GM19372 (cell line): Measurements from ENCODE around the gene NCOA7.
A peak's percentile ranks its signal among the peaks of the same experiment; 100 is the strongest.

ENCODE experiments used
- ATAC-seq: cut with Tn5 transposase; IDR thresholded peaks from one replicate; pipeline ENCODE4 v1.9.1; 2021; ENCODE audit warnings: mild to moderate bottlenecking, low read depth, moderate library complexity; ENCODE audit not compliant: unreplicated experiment

NCOA7 gene

GRCh38 chr6:125859727-125860126 is 69.0 kb downstream of the NCOA7 start:
- ATAC-seq, result no peak

GRCh38 chr6:125863023-125863422 is 72.3 kb downstream of the NCOA7 start:
- no peak for ATAC-seq

GRCh38 chr6:125865015-125865414 is 74.3 kb downstream of the NCOA7 start:
- ATAC-seq, result no peak

- ATAC-seq, result no peak
Measured at GRCh38 chr6:125866433-125866832, 75.7 kb downstream of the NCOA7 start.

- ATAC-seq, result no peak
Measured at GRCh38 chr6:125867483-125867942, 76.8 kb downstream of the NCOA7 start.

- ATAC-seq, result no peak
Measured at GRCh38 chr6:125868252-125868651, 77.5 kb downstream of the NCOA7 start.

GRCh38 chr6:125868678-125869395 is 78.1 kb downstream of the NCOA7 start:
- ATAC-seq, result no peak

- ATAC-seq, result no peak
Measured at GRCh38 chr6:125869427-125869826, 78.7 kb downstream of the NCOA7 start.

- no peak for ATAC-seq
Measured at GRCh38 chr6:125871365-125871764, 80.6 kb downstream of the NCOA7 start.

GRCh38 chr6:125872259-125872921 is 81.6 kb downstream of the NCOA7 start:
- ATAC-seq, result no peak

GRCh38 chr6:125882243-125882642 is 91.5 kb downstream of the NCOA7 start:
- no peak for ATAC-seq

GRCh38 chr6:125884634-125885371 is 94.0 kb downstream of the NCOA7 start:
- no peak for ATAC-seq

- ATAC-seq, result no peak
Measured at GRCh38 chr6:125886021-125886420, 95.3 kb downstream of the NCOA7 start.

- ATAC-seq, result no peak
Measured at GRCh38 chr6:125886914-125887313, 96.2 kb downstream of the NCOA7 start.

GRCh38 chr6:125887372-125887771 is 96.6 kb downstream of the NCOA7 start:
- no peak for ATAC-seq

GRCh38 chr6:125888989-125889656 is 98.4 kb downstream of the NCOA7 start:
- ATAC-seq, result no peak

GRCh38 chr6:125899726-125900182 is 109.0 kb downstream of the NCOA7 start:
- ATAC-seq, result no peak

GRCh38 chr6:125904871-125905270 is 114.1 kb downstream of the NCOA7 start:
- peak; percentile 52 for ATAC-seq

- ATAC-seq, result peak; percentile 34
Measured at GRCh38 chr6:125906158-125906998, 115.6 kb downstream of the NCOA7 start.

- peak; percentile 97 for ATAC-seq
Measured at GRCh38 chr6:125910527-125910926, 119.8 kb downstream of the NCOA7 start.
